ENCODE results near the gene CIDEB. TPM values are rescaled to one million over a fixed set of nuclear protein-coding genes. Genes with fewer than 3 reads are reported as not detected.

The CIDEB gene
- total RNA-seq, 1 experiment from 2014 or later: not detected

GRCh38 chr14:24283796-24284460, 23.8 kb downstream of the CIDEB start:
- intact Hi-C loops (cut with micrococcal nuclease; ENCODE audit: unreplicated experiment): no loop called here
- CTCF ChIA-PET: interaction anchor here (0.7 kb wide), 1 partner anchor 175 kb away, joined by 4 read pairs; no protein-coding TSS in a partner anchor
- Histone ChIP-seq H3K9me3 (ENCODE audit: low read depth, low read length, poor library complexity, severe bottlenecking) (no peaks in the 10 kb centered on the region), H3K27ac (ENCODE audit: low read depth, low read length, poor library complexity, severe bottlenecking) (no peak overlapping the region), H3K27me3 (replicated peaks; ENCODE audit: insufficient read depth, low read depth, low read length, poor library complexity) (no peaks in the 10 kb centered on the region), H3K36me3 (ENCODE audit: insufficient read depth, low read length, poor library complexity, severe bottlenecking) (no peaks in the 10 kb centered on the region), H3K4me3 (ENCODE audit: low read depth, low read length, poor library complexity, severe bottlenecking) (no peak overlapping the region), H3K4me1 (ENCODE audit: insufficient read depth, low read length, poor library complexity, severe bottlenecking) (no peaks in the 10 kb centered on the region)
- POLR2A ChIA-PET (ENCODE audit: low non-redundant PET): interaction anchor here (0.6 kb wide), 1 partner anchor 80 kb away, joined by 3 read pairs; no protein-coding TSS in a partner anchor
- no TSS peak for BruUV-seq (replicated peaks)
- no peak for DNase-seq (ENCODE audit: low spot score)
- no peak for TF ChIP-seq CTCF (conservative IDR thresholded peaks at IDR 0.05; ENCODE audit: low read depth, low read length)
- TF ChIP-seq EZH2 (IDR thresholded peaks at IDR 0.05; ENCODE audit: borderline replicate concordance, low read depth, low read length, poor library complexity, severe bottlenecking): no peak

GRCh38 chr14:24282736-24283135, 25.0 kb downstream of the CIDEB start:
- ChIA-PET POLR2A (ENCODE audit: low non-redundant PET) (no interaction called here), CTCF (interaction anchor here (0.6 kb wide), 2 partner anchors 28 to 52 kb away, joined by 3 to 11 read pairs; partner anchors contain the start of gene LTB4R)
- DNase-seq (ENCODE audit: low spot score): no peak
- TF ChIP-seq EZH2 (IDR thresholded peaks at IDR 0.05; ENCODE audit: borderline replicate concordance, low read depth, low read length, poor library complexity, severe bottlenecking) (no peak), CTCF (conservative IDR thresholded peaks at IDR 0.05; ENCODE audit: low read depth, low read length) (no peak)
- Histone ChIP-seq H3K27ac (ENCODE audit: low read depth, low read length, poor library complexity, severe bottlenecking) (no peak overlapping the region), H3K36me3 (ENCODE audit: insufficient read depth, low read length, poor library complexity, severe bottlenecking) (no peaks in the 10 kb centered on the region), H3K27me3 (replicated peaks; ENCODE audit: insufficient read depth, low read depth, low read length, poor library complexity) (no peaks in the 10 kb centered on the region), H3K4me3 (ENCODE audit: low read depth, low read length, poor library complexity, severe bottlenecking) (no peak overlapping the region), H3K4me1 (ENCODE audit: insufficient read depth, low read length, poor library complexity, severe bottlenecking) (no peaks in the 10 kb centered on the region), H3K9me3 (ENCODE audit: low read depth, low read length, poor library complexity, severe bottlenecking) (no peaks in the 10 kb centered on the region)
- intact Hi-C loops (cut with micrococcal nuclease; ENCODE audit: unreplicated experiment): no loop called here
- no TSS peak for BruUV-seq (replicated peaks)

GRCh38 chr14:24281636-24282035, 26.1 kb downstream of the CIDEB start:
- TF ChIP-seq EZH2 (IDR thresholded peaks at IDR 0.05; ENCODE audit: borderline replicate concordance, low read depth, low read length, poor library complexity, severe bottlenecking) (no peak), CTCF (conservative IDR thresholded peaks at IDR 0.05; ENCODE audit: low read depth, low read length) (no peak)
- Histone ChIP-seq H3K4me3 (ENCODE audit: low read depth, low read length, poor library complexity, severe bottlenecking) (no peak overlapping the region), H3K4me1 (ENCODE audit: insufficient read depth, low read length, poor library complexity, severe bottlenecking) (no peaks in the 10 kb centered on the region), H3K9me3 (ENCODE audit: low read depth, low read length, poor library complexity, severe bottlenecking) (no peaks in the 10 kb centered on the region), H3K27me3 (replicated peaks; ENCODE audit: insufficient read depth, low read depth, low read length, poor library complexity) (no peaks in the 10 kb centered on the region), H3K36me3 (ENCODE audit: insufficient read depth, low read length, poor library complexity, severe bottlenecking) (no peaks in the 10 kb centered on the region), H3K27ac (ENCODE audit: low read depth, low read length, poor library complexity, severe bottlenecking) (no peak overlapping the region)
- no peak for DNase-seq (ENCODE audit: low spot score)
- intact Hi-C loops (cut with micrococcal nuclease; ENCODE audit: unreplicated experiment): no loop called here
- BruUV-seq (replicated peaks): no TSS peak
- CTCF ChIA-PET: no interaction called here
- POLR2A ChIA-PET (ENCODE audit: low non-redundant PET): no interaction called here

All from A673 (cell line).